K562 (cell line): ENCODE data around the gene SPPL2C.

ENCODE experiments used
- CEBPB ChIP-seq: fragments of 450-650 bp; IDR thresholded peaks from 2 replicates; pipeline ENCODE4 v1.6.1; 2016; ENCODE audit warnings: missing genetic modification characterization, missing compliant biosample characterization
- HOMEZ ChIP-seq: fragments of 250-450 bp; sonication (Bioruptor Pico); IDR thresholded peaks from 2 replicates; pipeline ENCODE4 v1.4.0; 2020; ENCODE audit warnings: mild to moderate bottlenecking, moderate library complexity
- RFX5 ChIP-seq: IDR thresholded peaks from 2 replicates; pipeline ENCODE4 v1.6.1; 2011; ENCODE audit warnings: low read depth, mild to moderate bottlenecking, improper control_type of control experiment, low read length
- TAF9B ChIP-seq: fragments of 450-650 bp; IDR thresholded peaks from 2 replicates; pipeline ENCODE4 v1.6.1; 2018; ENCODE audit warnings: mild to moderate bottlenecking; ENCODE audit not compliant: partially characterized antibody
- ZNF280A ChIP-seq: fragments of 450-650 bp; IDR thresholded peaks from 2 replicates; pipeline ENCODE4 v1.6.1; 2018; ENCODE audit warnings: mild to moderate bottlenecking, low read depth; ENCODE audit not compliant: partially characterized antibody

GRCh38 chr17:45847747-45848146, 3.1 kb downstream of the SPPL2C start:
- TF ChIP-seq CEBPB (tag), result no peak
- TF ChIP-seq RFX5, result no peak
- TF ChIP-seq ZNF280A, result no peak
- TF ChIP-seq HOMEZ, result no peak
- no peak for TF ChIP-seq TAF9B
